GM23338 (cell line): ENCODE measurements around the gene GDF7.

ENCODE experiments used
- CREB1 ChIP-seq: fragments of 250-450 bp; sonication (Bioruptor Pico); IDR thresholded peaks from 2 replicates; pipeline ENCODE4 v1.5.0; 2020; ENCODE audit warnings: low read depth, mild to moderate bottlenecking, moderate library complexity
- CTCF ChIP-seq, 2 experiments: fragments of 200-600 bp in 1 of 2; sonication (generic) in 1 of 2; conservative IDR thresholded peaks; 2 replicates each; pipeline versions ENCODE4 v1.5.1 to v1.6.1; 2016 to 2017; ENCODE audit warnings: antibody characterized with exemption in 2 of 2, low read depth in 2 of 2, mild to moderate bottlenecking in 2 of 2, moderate library complexity in 1 of 2
- EZH2 ChIP-seq: fragments of 200-600 bp; sonication (generic); IDR thresholded peaks from one replicate; pipeline ENCODE4 v1.8.0; 2017; ENCODE audit warnings: antibody characterized with exemption, mild to moderate bottlenecking, low read depth; ENCODE audit not compliant: unreplicated experiment
- POLR2AphosphoS5 ChIP-seq: IDR thresholded peaks from 2 replicates; pipeline ENCODE4 v1.6.1; 2016; ENCODE audit warnings: antibody characterized with exemption, low read depth
- REST ChIP-seq: IDR thresholded peaks from one replicate; pipeline ENCODE4 v1.6.1; 2018; ENCODE audit warnings: antibody characterized with exemption; ENCODE audit not compliant: unreplicated experiment
- ZNF462 ChIP-seq: fragments of 250-450 bp; sonication (Bioruptor Pico); IDR thresholded peaks from 2 replicates; pipeline ENCODE4 v1.5.0; 2020; ENCODE audit warnings: mild to moderate bottlenecking, moderate library complexity

GRCh38 chr2:20706786-20707185, 39.8 kb downstream of the GDF7 start:
- TF ChIP-seq REST = no peak
- TF ChIP-seq CTCF (conservative IDR thresholded peaks at IDR 0.05; ENCODE audit: low read depth in 2 of 2) = no peak
- no peak for TF ChIP-seq ZNF462 (CRISPR knock-in tag)
- no peak for TF ChIP-seq EZH2
- no peak for TF ChIP-seq POLR2AphosphoS5
- no peak for TF ChIP-seq CREB1 (CRISPR knock-in tag)
